Lower lobe of right lung (tissue), 2 donors: Measurements from ENCODE around the gene ADGRG6. TPM values are rescaled to one million over a fixed set of nuclear protein-coding genes. Genes with fewer than 3 reads are reported as not detected.
A peak's percentile ranks its signal among the peaks of the same experiment; 100 is the strongest.

Experiments used
- ATAC-seq, 2 donors: fragments of 200-7000 bp; cut with Tn5 transposase; one replicate each; pipeline ENCODE4 v1.9.1; 2020 to 2022; ENCODE audit warnings: mild to moderate bottlenecking in 2 of 2, moderate library complexity in 2 of 2
- DNase-seq: peaks from one replicate; pipeline ENCODE4 v3.0.0-alpha.2; 2020
- H3K27ac ChIP-seq: fragments of 200-600 bp; one replicate; pipeline ENCODE4 v1.8.0; 2022
- H3K27me3 ChIP-seq: fragments of 200-600 bp; one replicate; pipeline ENCODE4 v1.8.0; 2022; ENCODE audit warnings: low read depth
- H3K36me3 ChIP-seq: fragments of 200-600 bp; one replicate; pipeline ENCODE4 v1.8.0; 2022; ENCODE audit warnings: mild to moderate bottlenecking
- H3K4me1 ChIP-seq: fragments of 200-600 bp; one replicate; pipeline ENCODE4 v1.8.0; 2022
- H3K4me3 ChIP-seq: fragments of 200-600 bp; one replicate; pipeline ENCODE4 v1.8.0; 2022; ENCODE audit warnings: mild to moderate bottlenecking
- H3K9me3 ChIP-seq: fragments of 200-600 bp; one replicate; pipeline ENCODE4 v1.8.0; 2022
- intact Hi-C: fragments of 100-400 bp; cut with DNase I; formaldehyde crosslinking; loops from one replicate; pipeline ENCODE4 v1.11.0; 2022
- total RNA-seq: library from RNA; stranded (reverse); fragmentation: NEBNext Ultra II Directional; extraction: Animal tissue kit (Norgen Biotek cat#: 25700); gene quantifications from one replicate; pipeline ENCODE4 v1.2.1, GENCODE V29; 2021
- TF ChIP-seq, protein P1 (sequence below): fragments of 200-600 bp; IDR thresholded peaks from one replicate; pipeline ENCODE4 v1.8.0; 2022; ENCODE audit warnings: antibody characterized with exemption, mild to moderate bottlenecking
- donor health status: DM: no; HTN: yes; CAD: no; lungs with severe emphysema.

The ADGRG6 gene
- total RNA-seq, 1 donor from 2014 or later = 35.7 TPM

DNA sequence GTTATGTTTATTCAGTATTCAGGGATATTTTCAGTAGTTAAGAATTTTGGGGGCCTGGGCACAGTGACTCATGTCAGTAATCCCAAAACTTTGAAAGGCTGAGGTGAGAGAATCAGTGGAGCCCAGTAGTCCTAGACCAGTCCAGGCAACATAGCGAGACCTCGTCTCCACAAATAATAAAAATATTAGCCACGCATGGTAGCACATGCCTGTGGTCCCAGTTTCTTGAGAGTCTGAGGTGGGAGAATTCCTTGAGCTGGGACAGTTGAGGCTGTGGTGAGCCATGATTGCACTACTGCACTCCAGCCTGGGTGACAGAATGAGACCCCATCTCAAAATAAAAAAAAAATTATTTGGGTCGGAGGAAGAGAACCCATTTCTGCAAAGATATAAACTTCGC lies 20.3 kb downstream of the ADGRG6 start:
- H3K4me3 ChIP-seq = no peak overlapping the region
- H3K4me1 ChIP-seq = no peaks in the 10 kb centered on the region
- no peaks in the 10 kb centered on the region for H3K9me3 ChIP-seq
- intact Hi-C loops = no loop called here
- TF ChIP-seq, protein P1, sequence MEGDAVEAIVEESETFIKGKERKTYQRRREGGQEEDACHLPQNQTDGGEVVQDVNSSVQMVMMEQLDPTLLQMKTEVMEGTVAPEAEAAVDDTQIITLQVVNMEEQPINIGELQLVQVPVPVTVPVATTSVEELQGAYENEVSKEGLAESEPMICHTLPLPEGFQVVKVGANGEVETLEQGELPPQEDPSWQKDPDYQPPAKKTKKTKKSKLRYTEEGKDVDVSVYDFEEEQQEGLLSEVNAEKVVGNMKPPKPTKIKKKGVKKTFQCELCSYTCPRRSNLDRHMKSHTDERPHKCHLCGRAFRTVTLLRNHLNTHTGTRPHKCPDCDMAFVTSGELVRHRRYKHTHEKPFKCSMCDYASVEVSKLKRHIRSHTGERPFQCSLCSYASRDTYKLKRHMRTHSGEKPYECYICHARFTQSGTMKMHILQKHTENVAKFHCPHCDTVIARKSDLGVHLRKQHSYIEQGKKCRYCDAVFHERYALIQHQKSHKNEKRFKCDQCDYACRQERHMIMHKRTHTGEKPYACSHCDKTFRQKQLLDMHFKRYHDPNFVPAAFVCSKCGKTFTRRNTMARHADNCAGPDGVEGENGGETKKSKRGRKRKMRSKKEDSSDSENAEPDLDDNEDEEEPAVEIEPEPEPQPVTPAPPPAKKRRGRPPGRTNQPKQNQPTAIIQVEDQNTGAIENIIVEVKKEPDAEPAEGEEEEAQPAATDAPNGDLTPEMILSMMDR = no peak
- H3K27ac ChIP-seq = no peak overlapping the region
- H3K36me3 ChIP-seq = no peaks in the 10 kb centered on the region
- ATAC-seq (peak in 1 of 2 donors; percentile 15), DNase-seq (no peak)
- no peaks in the 10 kb centered on the region for H3K27me3 ChIP-seq

DNA sequence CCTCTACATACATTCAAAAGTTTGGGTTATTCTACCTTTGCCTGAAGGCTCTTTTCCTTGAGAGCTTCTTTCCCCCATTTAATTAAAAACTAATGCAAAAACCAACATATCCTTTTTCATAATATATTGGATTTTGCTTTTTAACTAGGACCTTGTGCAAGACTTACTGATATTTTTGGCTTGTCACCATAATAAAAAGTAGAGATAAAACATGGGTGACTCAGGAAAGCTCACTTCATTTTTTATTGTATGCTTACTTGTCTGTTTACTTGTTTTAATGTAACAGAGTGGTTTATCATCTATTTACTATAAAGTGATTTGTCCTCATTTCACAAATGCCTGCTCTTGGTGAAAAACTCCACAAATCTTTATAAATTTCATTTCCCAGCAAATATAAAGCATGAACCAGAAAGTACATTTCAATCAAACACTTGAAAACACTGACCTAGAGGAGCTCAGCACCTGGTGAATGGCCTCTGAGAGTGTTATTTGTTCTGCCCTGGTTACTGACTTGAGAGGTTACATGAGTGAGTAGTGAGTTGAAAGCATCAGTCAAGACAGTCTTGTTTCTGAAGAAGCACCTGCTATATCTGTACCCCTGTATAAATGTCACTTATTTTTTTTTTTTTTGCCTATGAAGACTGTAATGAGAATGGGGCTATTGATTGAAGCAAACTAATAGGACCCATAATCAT lies 20.8 kb downstream of the ADGRG6 start:
- Histone ChIP-seq H3K4me3 (no peak overlapping the region), H3K4me1 (no peaks in the 10 kb centered on the region), H3K9me3 (no peaks in the 10 kb centered on the region), H3K27ac (no peak overlapping the region), H3K36me3 (no peaks in the 10 kb centered on the region), H3K27me3 (no peaks in the 10 kb centered on the region)
- TF ChIP-seq, protein P1 = no peak
- peak; percentile 77 to 93 for ATAC-seq
- intact Hi-C loops = no loop called here
- no peak for DNase-seq

DNA sequence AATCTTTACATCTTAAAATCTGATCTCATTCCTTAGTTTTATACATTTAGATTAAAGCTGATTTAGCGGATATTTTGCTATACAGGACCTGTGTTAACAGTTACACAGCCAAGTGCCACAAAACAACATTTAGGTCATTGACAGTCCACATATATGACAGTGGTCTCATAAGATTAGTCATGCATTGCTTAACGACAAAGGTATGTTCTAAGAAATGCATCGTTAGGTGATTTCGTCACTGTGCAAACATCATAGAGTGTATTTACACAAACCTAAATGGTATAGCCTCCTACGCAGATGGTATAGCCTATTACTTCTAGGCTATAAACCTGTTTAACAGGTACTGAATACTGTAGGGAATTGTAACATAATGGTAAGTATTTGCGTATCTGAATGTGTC lies 21.6 kb downstream of the ADGRG6 start:
- intact Hi-C loops = no loop called here
- no peaks in the 10 kb centered on the region for H3K4me1 ChIP-seq
- no peak overlapping the region for H3K4me3 ChIP-seq
- H3K36me3 ChIP-seq = no peaks in the 10 kb centered on the region
- no peaks in the 10 kb centered on the region for H3K9me3 ChIP-seq
- peak; percentile 52 to 57 for ATAC-seq
- H3K27me3 ChIP-seq = no peaks in the 10 kb centered on the region
- TF ChIP-seq, protein P1 = no peak
- no peak for DNase-seq
- no peak overlapping the region for H3K27ac ChIP-seq

DNA sequence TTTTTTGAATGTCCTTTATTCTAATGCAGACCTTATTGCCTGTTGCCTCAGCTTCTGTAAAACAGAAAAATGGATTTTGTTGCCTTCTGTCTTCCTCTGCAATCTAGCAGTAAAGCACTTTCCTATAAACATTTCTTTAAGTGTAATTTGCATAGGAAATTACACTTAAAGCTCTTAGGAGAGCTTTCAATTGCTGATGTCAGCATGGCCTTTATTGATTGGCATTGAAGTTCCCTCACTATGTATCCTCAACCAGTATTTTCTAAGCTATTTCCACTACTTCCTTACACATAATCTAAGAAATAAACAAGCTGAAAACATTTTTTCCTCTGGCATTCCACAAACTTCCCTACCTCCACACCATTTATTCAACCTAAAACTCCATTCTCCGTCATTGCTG lies 22.3 kb downstream of the ADGRG6 start:
- DNase-seq (no peak), ATAC-seq (no peak)
- TF ChIP-seq, protein P1 = no peak
- Histone ChIP-seq H3K4me1 (no peaks in the 10 kb centered on the region), H3K27ac (no peak overlapping the region), H3K27me3 (no peaks in the 10 kb centered on the region), H3K36me3 (no peaks in the 10 kb centered on the region), H3K4me3 (no peak overlapping the region), H3K9me3 (no peaks in the 10 kb centered on the region)
- intact Hi-C loops = no loop called here

DNA sequence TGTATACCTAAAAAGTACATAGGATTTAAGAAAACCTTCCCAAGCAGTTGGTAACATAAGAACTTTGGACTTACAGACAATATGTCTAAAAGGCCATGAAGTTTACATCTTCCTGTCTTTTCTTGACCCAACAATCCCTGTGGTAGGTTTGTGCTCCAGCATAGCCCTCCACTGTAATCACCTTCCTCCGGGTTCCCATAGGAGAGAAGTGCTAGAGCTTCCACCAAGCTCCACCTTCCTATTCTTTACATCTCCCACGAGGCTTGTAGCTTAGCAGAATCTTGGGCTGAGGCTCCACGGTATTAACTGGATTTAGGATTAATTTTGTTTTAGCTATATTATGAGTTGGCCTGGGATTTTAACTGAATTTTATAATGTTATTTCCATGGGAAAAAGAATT lies 23.3 kb downstream of the ADGRG6 start:
- H3K27me3 ChIP-seq = no peaks in the 10 kb centered on the region
- H3K36me3 ChIP-seq = no peaks in the 10 kb centered on the region
- H3K4me1 ChIP-seq = no peaks in the 10 kb centered on the region
- no peak overlapping the region for H3K4me3 ChIP-seq
- intact Hi-C loops = no loop called here
- no peak overlapping the region for H3K27ac ChIP-seq
- H3K9me3 ChIP-seq = no peaks in the 10 kb centered on the region
- DNase-seq = no peak
- ATAC-seq = no peak
- TF ChIP-seq, protein P1 = no peak
